ENCODE measurements around the gene PSME2.
A peak's percentile ranks its signal among the peaks of the same experiment; 100 is the strongest.

PSME2 gene

GRCh38 chr14:24141097-24141880 lies 5.1 kb downstream of the PSME2 start, which contains the start of gene EMC9 (continued):
- TF ChIP-seq ZSCAN5A (tag by site-specific recombination; IDR thresholded peaks at IDR 0.05) (peak; percentile 75; the same call in 1 of the 2 replicates), ZNF610 (tag by site-specific recombination; IDR thresholded peaks at IDR 0.05; ENCODE audit: borderline replicate concordance) (0 out of 2 replicates have a peak, but pooled peaks have one; percentile 76), PATZ1 (tag by site-specific recombination; IDR thresholded peaks at IDR 0.05) (peak; percentile 78; the same call in 1 of the 2 replicates), ZNF548 (tag by site-specific recombination; IDR thresholded peaks at IDR 0.05) (no peak), ZNF274 (IDR thresholded peaks at IDR 0.05; ENCODE audit: low read length) (no peak), ZNF274 (tag by site-specific recombination; IDR thresholded peaks at IDR 0.05; ENCODE audit: borderline replicate concordance) (no peak), TCF7L2 (IDR thresholded peaks at IDR 0.05; ENCODE audit: borderline replicate concordance, low read depth, low read length) (no peak), ZBTB44 (tag by site-specific recombination; IDR thresholded peaks at IDR 0.05) (no peak; the same call in 1 of the 2 replicates), ZNF449 (tag by site-specific recombination; IDR thresholded peaks at IDR 0.05) (no peak), ZNF704 (tag by site-specific recombination; IDR thresholded peaks at IDR 0.05) (peak; percentile 46; the same call in 1 of the 2 replicates), ZNF354C (tag by site-specific recombination; IDR thresholded peaks at IDR 0.05; ENCODE audit: borderline replicate concordance, low read depth) (no peak), ZBTB11 (tag by site-specific recombination; conservative IDR thresholded peaks at IDR 0.05; ENCODE audit: low read depth) (peak; percentile 31; the same call in 1 of the 2 replicates), WT1 (tag by site-specific recombination; IDR thresholded peaks at IDR 0.05) (0 out of 2 replicates have a peak, but pooled peaks have one; percentile 34), PRDM10 (tag by site-specific recombination; IDR thresholded peaks at IDR 0.05) (no peak; the same call in none of the 2 replicates), ZNF37A (tag by site-specific recombination; IDR thresholded peaks at IDR 0.05) (no peak), ZNF292 (tag by site-specific recombination; IDR thresholded peaks at IDR 0.05; ENCODE audit: borderline replicate concordance, low read depth) (no peak), ZNF157 (tag by site-specific recombination; IDR thresholded peaks at IDR 0.05) (0 out of 2 replicates have a peak, but pooled peaks have one; percentile 24), ZNF146 (tag by site-specific recombination; IDR thresholded peaks at IDR 0.05) (peak; percentile 40; the same call in 1 of the 2 replicates), ZFP37 (tag by site-specific recombination; IDR thresholded peaks at IDR 0.05) (no peak), ZNF558 (tag by site-specific recombination; IDR thresholded peaks at IDR 0.05) (no peak)
